Calu3 (cell line): ENCODE results near the gene CPNE9. TPM values are rescaled to one million over a fixed set of nuclear protein-coding genes. Genes with fewer than 3 reads are reported as not detected.
"Not testable (repeated sequence)": the region's sequence is repeated elsewhere in the genome, so short reads cannot be mapped to it uniquely, and the experiment has no call there.

ENCODE experiments used
- BruUV-seq: library from RNA; stranded (reverse); fragments of 400-500 nt; replicated peaks from 2 replicates; lab custom pipeline; 2021; lab: Mats Ljungman, UMichigan
- CTCF ChIA-PET: fragments of 300-600 bp; sonication (Branson Sonifier 250); formaldehyde crosslinking; loops from one replicate; lab custom pipeline; 2022; ENCODE audit warnings: antibody characterized with exemption; lab: Charles Lee
- DNase-seq: peaks from one replicate; pipeline ENCODE4 v3.0.0; 2022
- H3K27ac Mint-ChIP-seq: one replicate; pipeline ENCODE4 v1.8.0; 2022; ENCODE audit warnings: mixed read lengths; ENCODE audit not compliant: unreplicated experiment
- H3K27me3 Mint-ChIP-seq: one replicate; pipeline ENCODE4 v1.8.0; 2022; ENCODE audit warnings: mixed read lengths; ENCODE audit not compliant: unreplicated experiment
- H3K36me3 Mint-ChIP-seq: one replicate; pipeline ENCODE4 v1.8.0; 2022; ENCODE audit warnings: mild to moderate bottlenecking, moderate library complexity, mixed read lengths; ENCODE audit not compliant: insufficient read depth, unreplicated experiment
- H3K4me1 Mint-ChIP-seq: one replicate; pipeline ENCODE4 v1.8.0; 2022; ENCODE audit warnings: mild to moderate bottlenecking, low read depth, mixed read lengths; ENCODE audit not compliant: unreplicated experiment
- H3K4me3 Mint-ChIP-seq: one replicate; pipeline ENCODE4 v1.8.0; 2022; ENCODE audit warnings: mild to moderate bottlenecking, low read depth, moderate library complexity, mixed read lengths; ENCODE audit not compliant: unreplicated experiment
- H3K9me3 Mint-ChIP-seq: one replicate; pipeline ENCODE4 v1.8.0; 2022; ENCODE audit warnings: low read depth, mixed read lengths; ENCODE audit not compliant: unreplicated experiment
- intact Hi-C: fragments of 100-400 bp; cut with micrococcal nuclease; formaldehyde crosslinking; loops from one replicate; pipeline ENCODE4 v1.10.0; 2022; ENCODE audit not compliant: unreplicated experiment
- total RNA-seq: library from RNA; stranded (reverse); gene quantifications from 2 replicates; pipeline ENCODE4 v1.2.3, GENCODE V29; 2022
- TF ChIP-seq, protein P1 (sequence below): fragments of 200-600 bp; IDR thresholded peaks from one replicate; pipeline ENCODE4 v1.8.0; 2022; ENCODE audit warnings: antibody characterized with exemption; ENCODE audit not compliant: unreplicated experiment

Gene CPNE9
- total RNA-seq, 1 experiment from 2014 or later: not detected

DNA sequence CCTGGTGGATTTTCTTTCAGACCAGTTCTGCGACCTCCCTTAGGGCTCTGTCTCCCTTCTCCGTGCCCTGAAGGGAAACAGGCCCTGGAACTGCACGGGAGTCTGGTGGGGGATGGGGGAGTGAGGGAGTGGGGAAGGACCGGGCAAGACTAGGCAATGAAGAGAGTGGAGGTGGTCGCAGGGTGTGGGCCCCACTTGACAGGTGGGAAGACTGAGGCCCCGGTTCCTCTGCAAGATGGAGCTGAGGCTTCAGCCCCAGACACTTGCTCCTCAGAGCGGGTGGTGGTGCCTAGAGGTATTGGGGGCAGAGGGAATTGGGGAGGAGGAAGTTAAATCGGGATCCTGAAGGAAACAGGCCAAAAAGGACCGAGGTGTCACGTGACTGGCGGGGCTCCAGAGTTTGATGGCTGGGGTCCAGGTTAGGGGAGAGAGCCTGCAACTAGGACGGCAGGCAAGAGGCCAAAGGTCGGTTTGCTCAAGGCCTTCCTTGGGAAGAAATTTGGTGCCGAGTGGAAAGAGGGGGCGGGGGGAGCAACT lies 66.7 kb downstream of the CPNE9 start:
- Mint-ChIP-seq H3K27me3 (no peaks in the 10 kb centered on the region), H3K9me3 (no peaks in the 10 kb centered on the region), H3K36me3 (peaks cover 27% of the 10 kb centered on the region), H3K4me1 (peaks cover 20% of the 10 kb centered on the region), H3K27ac (peak overlapping the region; percentile 1), H3K4me3 (peak overlapping the region; percentile 73)
- BruUV-seq: no TSS peak
- DNase-seq: peak; percentile 29
- TF ChIP-seq, protein P1, sequence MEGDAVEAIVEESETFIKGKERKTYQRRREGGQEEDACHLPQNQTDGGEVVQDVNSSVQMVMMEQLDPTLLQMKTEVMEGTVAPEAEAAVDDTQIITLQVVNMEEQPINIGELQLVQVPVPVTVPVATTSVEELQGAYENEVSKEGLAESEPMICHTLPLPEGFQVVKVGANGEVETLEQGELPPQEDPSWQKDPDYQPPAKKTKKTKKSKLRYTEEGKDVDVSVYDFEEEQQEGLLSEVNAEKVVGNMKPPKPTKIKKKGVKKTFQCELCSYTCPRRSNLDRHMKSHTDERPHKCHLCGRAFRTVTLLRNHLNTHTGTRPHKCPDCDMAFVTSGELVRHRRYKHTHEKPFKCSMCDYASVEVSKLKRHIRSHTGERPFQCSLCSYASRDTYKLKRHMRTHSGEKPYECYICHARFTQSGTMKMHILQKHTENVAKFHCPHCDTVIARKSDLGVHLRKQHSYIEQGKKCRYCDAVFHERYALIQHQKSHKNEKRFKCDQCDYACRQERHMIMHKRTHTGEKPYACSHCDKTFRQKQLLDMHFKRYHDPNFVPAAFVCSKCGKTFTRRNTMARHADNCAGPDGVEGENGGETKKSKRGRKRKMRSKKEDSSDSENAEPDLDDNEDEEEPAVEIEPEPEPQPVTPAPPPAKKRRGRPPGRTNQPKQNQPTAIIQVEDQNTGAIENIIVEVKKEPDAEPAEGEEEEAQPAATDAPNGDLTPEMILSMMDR: no peak
- CTCF ChIA-PET: no interaction called here
- intact Hi-C loops: no loop called here

DNA sequence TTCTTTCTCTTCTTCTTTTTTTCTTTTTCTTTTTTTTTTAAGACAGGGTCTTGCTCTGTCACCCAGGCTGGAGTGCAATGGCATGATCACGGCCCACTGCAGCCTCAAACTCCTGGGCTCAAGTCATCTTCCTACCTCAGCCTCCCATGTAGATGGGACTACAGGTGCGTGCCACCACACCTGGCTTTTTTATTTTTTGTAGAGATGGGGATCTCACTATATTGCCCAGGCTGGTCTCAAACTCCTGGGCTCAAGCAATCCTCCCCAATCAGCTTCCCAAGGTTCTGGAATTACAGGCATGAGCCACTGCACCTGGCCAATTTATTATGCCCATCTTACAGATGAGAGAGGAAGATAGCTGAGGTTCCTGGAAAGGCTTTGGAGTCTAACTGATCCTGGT lies 67.4 kb downstream of the CPNE9 start:
- peak overlapping the region; percentile 1 for H3K27ac Mint-ChIP-seq
- H3K27me3 Mint-ChIP-seq, intact Hi-C loops, CTCF ChIA-PET, H3K9me3 Mint-ChIP-seq, DNase-seq, BruUV-seq: not testable (repeated sequence)
- H3K4me3 Mint-ChIP-seq: peak overlapping the region; percentile 73
- H3K36me3 Mint-ChIP-seq: peaks cover 27% of the 10 kb centered on the region
- H3K4me1 Mint-ChIP-seq: peaks cover 20% of the 10 kb centered on the region

DNA sequence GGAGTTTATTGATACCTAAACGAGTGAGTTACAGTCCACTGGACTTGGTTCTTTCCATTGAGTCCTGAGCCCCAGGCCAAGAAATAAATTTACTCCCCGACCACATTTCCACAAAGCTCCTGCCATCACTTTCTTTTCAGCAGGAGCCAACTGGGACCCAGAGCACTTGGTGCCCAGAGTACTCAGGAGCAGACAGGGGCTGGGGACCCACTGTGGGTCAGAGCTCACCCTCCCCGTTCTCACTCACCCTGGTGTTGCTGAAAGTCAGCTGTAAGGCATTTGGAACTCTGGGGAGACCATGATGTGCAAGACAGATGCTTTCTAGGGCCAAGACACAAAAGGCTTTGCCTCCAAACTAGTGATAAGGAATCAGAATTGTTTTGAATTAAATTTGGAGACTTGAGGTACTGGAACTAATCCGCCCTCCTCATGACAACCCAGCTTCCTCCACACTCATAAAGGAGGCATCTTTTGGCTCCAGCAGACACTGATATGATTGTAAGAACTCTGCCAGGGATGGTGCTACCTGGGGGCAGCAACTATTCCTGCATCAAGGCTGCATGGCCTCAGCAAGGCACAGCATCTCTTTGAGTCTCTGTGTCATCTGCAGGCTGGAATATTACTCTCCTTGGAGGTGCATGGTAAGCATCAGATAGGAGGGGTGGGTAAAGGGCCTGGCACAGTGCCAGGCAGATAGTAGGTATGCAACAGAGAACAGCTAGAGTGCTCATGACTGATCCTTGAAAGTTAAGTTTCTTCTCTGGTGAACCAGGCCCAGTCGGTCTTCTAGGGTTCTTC lies 73.5 kb downstream of the CPNE9 start:
- no TSS peak for BruUV-seq
- H3K4me1 Mint-ChIP-seq: no peaks in the 10 kb centered on the region
- CTCF ChIA-PET: interaction anchor here (0.7 kb wide), 1 partner anchor 166 kb away, joined by 3 read pairs; no protein-coding TSS in a partner anchor
- intact Hi-C loops: no loop called here
- DNase-seq: no peak
- H3K27me3 Mint-ChIP-seq: no peaks in the 10 kb centered on the region
- H3K27ac Mint-ChIP-seq: no peak overlapping the region
- no peaks in the 10 kb centered on the region for H3K9me3 Mint-ChIP-seq
- TF ChIP-seq, protein P1: no peak
- H3K36me3 Mint-ChIP-seq: peaks cover 9% of the 10 kb centered on the region
- H3K4me3 Mint-ChIP-seq: no peak overlapping the region

DNA sequence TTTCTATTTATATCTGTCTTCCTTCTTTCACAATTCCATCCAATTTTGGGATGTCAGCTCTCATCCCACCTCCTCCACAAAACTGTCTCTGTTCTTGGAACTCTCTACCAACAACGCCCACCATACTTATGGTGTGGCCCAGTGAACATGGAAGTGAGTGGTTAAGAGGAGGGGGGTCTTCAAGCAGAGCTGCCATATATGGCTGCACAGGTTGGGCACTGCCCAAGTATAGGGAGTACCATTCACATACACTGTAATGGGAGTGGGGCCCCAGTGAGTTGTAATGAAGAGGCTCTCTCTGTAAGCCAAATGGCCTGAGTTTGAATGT lies 74.0 kb downstream of the CPNE9 start:
- DNase-seq: no peak
- CTCF ChIA-PET: no interaction called here
- TF ChIP-seq, protein P1: no peak
- Mint-ChIP-seq H3K36me3 (peaks cover 14% of the 10 kb centered on the region), H3K9me3 (no peaks in the 10 kb centered on the region), H3K4me1 (no peaks in the 10 kb centered on the region), H3K27ac (no peak overlapping the region), H3K27me3 (no peaks in the 10 kb centered on the region), H3K4me3 (no peak overlapping the region)
- BruUV-seq: no TSS peak
- intact Hi-C loops: no loop called here
